Gastrocnemius medialis (tissue), 4 donors: ENCODE data around the gene CD72. TPM values are rescaled to one million over a fixed set of nuclear protein-coding genes. Genes with fewer than 3 reads are reported as not detected.

Source experiments
- ATAC-seq, 2 donors: fragments of 150-250 bp; one replicate each; pipeline ENCODE4 v1.9.1; 2016
- DNase-seq, 2 donors: peaks; one replicate each; pipeline ENCODE4 v3.0.0-alpha.2; 2019
- H3K27ac ChIP-seq, 4 donors: fragments of 200-600 bp; sonication (generic); 1 replicate in 1 of 4; 2 replicates in 3 of 4; pipeline ENCODE4 v1.5.1; 2016 to 2018; ENCODE audit warnings: mild to moderate bottlenecking in 2 of 4, moderate library complexity in 1 of 4
- H3K27me3 ChIP-seq, 3 donors: fragments of 200-600 bp; sonication (generic) in 2 of 3; 1 replicate in 1 of 3; 2 replicates in 2 of 3; pipeline versions ENCODE4 v1.5.1 to v1.6.0; 2016 to 2019; ENCODE audit warnings: mild to moderate bottlenecking in 1 of 3, moderate library complexity in 1 of 3
- H3K36me3 ChIP-seq, 2 donors: fragments of 200-600 bp; sonication (generic) in 1 of 2; one replicate each; pipeline ENCODE4 v1.5.1; 2017 to 2018
- H3K4me1 ChIP-seq, 2 donors: fragments of 200-600 bp; sonication (generic) in 1 of 2; one replicate each; pipeline ENCODE4 v1.5.1; 2016 to 2017; ENCODE audit warnings: mild to moderate bottlenecking in 2 of 2
- H3K4me3 ChIP-seq, 4 donors: fragments of 200-600 bp; sonication (generic) in 3 of 4; 1 replicate in 1 of 4; 2 replicates in 3 of 4; pipeline ENCODE4 v1.5.1; 2016 to 2019; ENCODE audit warnings: mild to moderate bottlenecking in 2 of 4
- H3K9me3 ChIP-seq, 3 donors: fragments of 200-600 bp; sonication (generic) in 2 of 3; 1 replicate in 1 of 3; 2 replicates in 2 of 3; pipeline ENCODE4 v1.5.1; 2016 to 2019
- CTCF ChIP-seq, 5 experiments: fragments of 450-650 bp in 3 of 5; fragments of 200-600 bp in 2 of 5; sonication (generic) in 2 of 5; IDR thresholded peaks in 4 of 5; conservative IDR thresholded peaks in 1 of 5; 1 replicate in 4 of 5; 2 replicates in 1 of 5; pipeline ENCODE4 v1.5.1; 2016 to 2019; ENCODE audit warnings: antibody characterized with exemption in 5 of 5, mild to moderate bottlenecking in 3 of 5, moderate library complexity in 3 of 5
- POLR2A ChIP-seq, 2 donors: fragments of 450-650 bp; IDR thresholded peaks; one replicate each; pipeline ENCODE4 v1.6.1; 2017; ENCODE audit warnings: antibody characterized with exemption in 2 of 2, mild to moderate bottlenecking in 2 of 2, moderate library complexity in 2 of 2
- in situ Hi-C, 4 donors: fragments of 200-750 bp; cut with MboI; loops; one replicate each; pipeline versions ENCODE4 v1.15.0 to v1.8.0; 2017; ENCODE audit warnings: low sequenced_read_pairs in 4 of 4
- intact Hi-C: fragments of 100-400 bp; cut with DNase I; formaldehyde crosslinking; loops from one replicate; pipeline ENCODE4 v1.15.1; 2023; ENCODE audit warnings: low total_unique reads
- total RNA-seq, 4 donors: library from RNA; depleted of rRNA; stranded (reverse); fragments of >200 nt; gene quantifications; one replicate each; pipeline versions ENCODE4 v1.1.0 to v1.2.3, GENCODE V29; 2016

The CD72 gene
- total RNA-seq, 4 donors from 2014 or later: 0.40 to 18.3 (median 0.68) TPM

GRCh38 chr9:35575478-35575877 lies 42.7 kb downstream of the CD72 start:
- Histone ChIP-seq H3K36me3 (no peaks in the 10 kb centered on the region), H3K9me3 (no peaks in the 10 kb centered on the region), H3K27me3 (no peaks in the 10 kb centered on the region), H3K4me3 (no peak overlapping the region), H3K27ac (no peak overlapping the region), H3K4me1 (no peaks in the 10 kb centered on the region)
- intact Hi-C loops: no loop called here
- ATAC-seq (no peak), DNase-seq (no peak)
- TF ChIP-seq POLR2A (IDR thresholded peaks at IDR 0.05): no peak
- no peak for TF ChIP-seq CTCF (IDR thresholded peaks at IDR 0.05 in 4 of 5, conservative IDR thresholded peaks at IDR 0.05 in 1 of 5)
- in situ Hi-C loops: no loop called here

- H3K36me3 ChIP-seq: no peaks in the 10 kb centered on the region
- no peaks in the 10 kb centered on the region for H3K27me3 ChIP-seq
- in situ Hi-C loops (loop anchor here in 1 of 4 donors (25.0 kb wide), 2 partner anchors 88 to 462 kb away; partner anchors contain the start of genes ARHGEF39, ATOSB, CA9 and CCDC107), intact Hi-C loops (no loop called here)
- H3K4me3 ChIP-seq: no peak overlapping the region
- no peak overlapping the region for H3K27ac ChIP-seq
- DNase-seq (no peak), ATAC-seq (no peak)
- no peaks in the 10 kb centered on the region for H3K4me1 ChIP-seq
- no peaks in the 10 kb centered on the region for H3K9me3 ChIP-seq
- no peak for TF ChIP-seq CTCF (IDR thresholded peaks at IDR 0.05 in 4 of 5, conservative IDR thresholded peaks at IDR 0.05 in 1 of 5)
- no peak for TF ChIP-seq POLR2A (IDR thresholded peaks at IDR 0.05)
Observed at GRCh38 chr9:35574578-35575122, 43.6 kb downstream of the CD72 start.

GRCh38 chr9:35570709-35571504 lies 47.3 kb downstream of the CD72 start:
- TF ChIP-seq POLR2A (IDR thresholded peaks at IDR 0.05) (no peak), CTCF (IDR thresholded peaks at IDR 0.05 in 4 of 5, conservative IDR thresholded peaks at IDR 0.05 in 1 of 5) (no peak)
- DNase-seq (no peak), ATAC-seq (no peak)
- intact Hi-C loops (no loop called here), in situ Hi-C loops (loop anchor here in 1 of 4 donors (25.0 kb wide), 2 partner anchors 91 to 459 kb away; partner anchors contain the start of genes ARHGEF39, ATOSB, CA9 and CCDC107)
- Histone ChIP-seq H3K9me3 (no peaks in the 10 kb centered on the region), H3K4me3 (no peak overlapping the region), H3K36me3 (no peaks in the 10 kb centered on the region), H3K4me1 (peaks cover 21 to 26% of the 10 kb centered on the region in 2 donors), H3K27me3 (no peaks in the 10 kb centered on the region), H3K27ac (no peak overlapping the region)

- H3K9me3 ChIP-seq: no peaks in the 10 kb centered on the region
- in situ Hi-C loops: loop anchor here in 1 of 4 donors (25.0 kb wide), 2 partner anchors 93 to 457 kb away; partner anchors contain the start of genes ARHGEF39, ATOSB, CA9 and CCDC107
- H3K27me3 ChIP-seq: no peaks in the 10 kb centered on the region
- H3K36me3 ChIP-seq: no peaks in the 10 kb centered on the region
- intact Hi-C loops: no loop called here
- no peak for ATAC-seq
- H3K27ac ChIP-seq: no peak overlapping the region
- peaks cover 37 to 42% of the 10 kb centered on the region in 2 donors for H3K4me1 ChIP-seq
- H3K4me3 ChIP-seq: no peak overlapping the region
- no peak for TF ChIP-seq CTCF (IDR thresholded peaks at IDR 0.05 in 4 of 5, conservative IDR thresholded peaks at IDR 0.05 in 1 of 5)
- TF ChIP-seq POLR2A (IDR thresholded peaks at IDR 0.05): no peak
- no peak for DNase-seq
Observed at GRCh38 chr9:35569206-35569605, 49.0 kb downstream of the CD72 start.
